ENCODE data around the gene TMED1.

DNA sequence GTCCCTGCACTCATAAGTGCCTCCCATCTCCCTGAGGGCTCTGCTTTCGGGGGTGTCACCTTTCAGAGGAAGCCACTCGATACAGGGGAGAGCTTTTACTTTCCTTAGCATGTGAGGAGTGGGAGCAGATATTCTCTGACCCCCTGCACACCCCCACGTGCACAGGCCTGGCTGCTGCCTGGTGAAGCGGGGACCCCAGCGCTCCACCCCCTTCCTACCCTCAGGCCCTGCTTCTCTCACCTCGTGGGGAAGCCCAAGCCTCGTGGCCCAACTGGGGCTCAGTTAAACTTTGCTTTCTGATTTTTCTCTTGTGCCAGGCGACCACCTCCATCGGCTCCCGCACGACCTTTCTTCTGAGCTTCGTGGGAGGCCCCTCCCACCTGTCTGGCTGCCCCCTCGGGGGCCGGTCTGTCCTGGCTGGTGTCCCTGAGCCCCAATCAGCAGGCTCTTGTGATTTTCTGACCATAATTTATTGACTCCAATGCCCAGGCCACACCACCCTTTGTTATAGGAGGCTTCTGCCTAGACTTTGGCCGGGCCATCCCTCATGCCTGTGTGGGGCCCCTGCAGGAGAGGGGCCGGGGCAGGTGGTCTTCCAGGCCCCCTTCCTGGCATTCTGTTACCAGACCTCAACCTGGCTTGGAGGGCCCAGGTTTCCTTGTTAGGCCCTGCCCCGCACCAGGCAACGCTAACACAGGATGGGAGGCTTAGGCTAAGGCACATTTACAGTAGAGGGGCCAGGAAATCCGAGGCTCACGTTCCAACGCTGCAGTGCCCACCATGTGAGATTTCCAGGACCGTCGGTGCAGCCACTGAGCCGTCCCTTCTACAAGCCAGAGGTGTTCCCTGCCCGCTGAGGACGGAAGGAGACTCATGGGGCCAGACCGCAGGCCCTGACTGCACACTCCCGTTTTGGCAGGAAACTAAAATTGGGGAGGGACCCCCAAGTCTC, 3.7 kb downstream of the TMED1 start:
- TF ChIP-seq, protein P1, sequence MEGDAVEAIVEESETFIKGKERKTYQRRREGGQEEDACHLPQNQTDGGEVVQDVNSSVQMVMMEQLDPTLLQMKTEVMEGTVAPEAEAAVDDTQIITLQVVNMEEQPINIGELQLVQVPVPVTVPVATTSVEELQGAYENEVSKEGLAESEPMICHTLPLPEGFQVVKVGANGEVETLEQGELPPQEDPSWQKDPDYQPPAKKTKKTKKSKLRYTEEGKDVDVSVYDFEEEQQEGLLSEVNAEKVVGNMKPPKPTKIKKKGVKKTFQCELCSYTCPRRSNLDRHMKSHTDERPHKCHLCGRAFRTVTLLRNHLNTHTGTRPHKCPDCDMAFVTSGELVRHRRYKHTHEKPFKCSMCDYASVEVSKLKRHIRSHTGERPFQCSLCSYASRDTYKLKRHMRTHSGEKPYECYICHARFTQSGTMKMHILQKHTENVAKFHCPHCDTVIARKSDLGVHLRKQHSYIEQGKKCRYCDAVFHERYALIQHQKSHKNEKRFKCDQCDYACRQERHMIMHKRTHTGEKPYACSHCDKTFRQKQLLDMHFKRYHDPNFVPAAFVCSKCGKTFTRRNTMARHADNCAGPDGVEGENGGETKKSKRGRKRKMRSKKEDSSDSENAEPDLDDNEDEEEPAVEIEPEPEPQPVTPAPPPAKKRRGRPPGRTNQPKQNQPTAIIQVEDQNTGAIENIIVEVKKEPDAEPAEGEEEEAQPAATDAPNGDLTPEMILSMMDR (conservative IDR thresholded peaks at IDR 0.05; ENCODE audit: low read depth, low read length), result no peak
- TF ChIP-seq, protein P2, sequence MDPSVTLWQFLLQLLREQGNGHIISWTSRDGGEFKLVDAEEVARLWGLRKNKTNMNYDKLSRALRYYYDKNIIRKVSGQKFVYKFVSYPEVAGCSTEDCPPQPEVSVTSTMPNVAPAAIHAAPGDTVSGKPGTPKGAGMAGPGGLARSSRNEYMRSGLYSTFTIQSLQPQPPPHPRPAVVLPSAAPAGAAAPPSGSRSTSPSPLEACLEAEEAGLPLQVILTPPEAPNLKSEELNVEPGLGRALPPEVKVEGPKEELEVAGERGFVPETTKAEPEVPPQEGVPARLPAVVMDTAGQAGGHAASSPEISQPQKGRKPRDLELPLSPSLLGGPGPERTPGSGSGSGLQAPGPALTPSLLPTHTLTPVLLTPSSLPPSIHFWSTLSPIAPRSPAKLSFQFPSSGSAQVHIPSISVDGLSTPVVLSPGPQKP (IDR thresholded peaks at IDR 0.05; ENCODE audit: borderline replicate concordance, low read depth, low read length), result no peak
- TF ChIP-seq RAD21 (IDR thresholded peaks at IDR 0.05; ENCODE audit: low read length) (no peak), POLR2A (IDR thresholded peaks at IDR 0.05; ENCODE audit: low read depth, low read length) (no peak), CHD1 (IDR thresholded peaks at IDR 0.05; ENCODE audit: low read depth, low read length) (no peak), FOS (IDR thresholded peaks at IDR 0.05; ENCODE audit: low read depth, low read length) (no peak), CEBPB (IDR thresholded peaks at IDR 0.05; ENCODE audit: low read depth, low read length) (no peak), NFE2L2 (IDR thresholded peaks at IDR 0.05; ENCODE audit: low read depth, low read length) (no peak)
